Prostate gland (tissue), 2 donors: ENCODE measurements around the gene NUTM2B.
"Not testable (repeated sequence)": the region's sequence is repeated elsewhere in the genome, so short reads cannot be mapped to it uniquely, and the experiment has no call there.

Experiments
- POLR2A ChIP-seq: fragments of 450-650 bp; IDR thresholded peaks from one replicate; pipeline ENCODE4 v1.6.1; 2016; ENCODE audit warnings: antibody characterized with exemption, mild to moderate bottlenecking
- POLR2AphosphoS5 ChIP-seq: sonication (generic); formaldehyde crosslinking; IDR thresholded peaks from one replicate; pipeline ENCODE4 v1.6.1; 2017; ENCODE audit warnings: antibody characterized with exemption
- TF ChIP-seq, protein P1 (sequence below), 4 experiments: fragments of 200-600 bp in 2 of 4; fragments of 450-650 bp in 2 of 4; sonication (generic) in 2 of 4; IDR thresholded peaks; 1 replicate in 3 of 4; 2 replicates in 1 of 4; pipeline ENCODE4 v1.5.1; 2016 to 2019; ENCODE audit warnings: antibody characterized with exemption in 4 of 4, mild to moderate bottlenecking in 2 of 4, moderate library complexity in 2 of 4

- not testable (repeated sequence) for TF ChIP-seq POLR2A, POLR2AphosphoS5
- TF ChIP-seq, protein P1, sequence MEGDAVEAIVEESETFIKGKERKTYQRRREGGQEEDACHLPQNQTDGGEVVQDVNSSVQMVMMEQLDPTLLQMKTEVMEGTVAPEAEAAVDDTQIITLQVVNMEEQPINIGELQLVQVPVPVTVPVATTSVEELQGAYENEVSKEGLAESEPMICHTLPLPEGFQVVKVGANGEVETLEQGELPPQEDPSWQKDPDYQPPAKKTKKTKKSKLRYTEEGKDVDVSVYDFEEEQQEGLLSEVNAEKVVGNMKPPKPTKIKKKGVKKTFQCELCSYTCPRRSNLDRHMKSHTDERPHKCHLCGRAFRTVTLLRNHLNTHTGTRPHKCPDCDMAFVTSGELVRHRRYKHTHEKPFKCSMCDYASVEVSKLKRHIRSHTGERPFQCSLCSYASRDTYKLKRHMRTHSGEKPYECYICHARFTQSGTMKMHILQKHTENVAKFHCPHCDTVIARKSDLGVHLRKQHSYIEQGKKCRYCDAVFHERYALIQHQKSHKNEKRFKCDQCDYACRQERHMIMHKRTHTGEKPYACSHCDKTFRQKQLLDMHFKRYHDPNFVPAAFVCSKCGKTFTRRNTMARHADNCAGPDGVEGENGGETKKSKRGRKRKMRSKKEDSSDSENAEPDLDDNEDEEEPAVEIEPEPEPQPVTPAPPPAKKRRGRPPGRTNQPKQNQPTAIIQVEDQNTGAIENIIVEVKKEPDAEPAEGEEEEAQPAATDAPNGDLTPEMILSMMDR (IDR thresholded peaks at IDR 0.05), result not testable (repeated sequence)
Observed at GRCh38 chr10:79726620-79727019, 23.6 kb downstream of the NUTM2B start.
